Measurements from ENCODE around the gene SPPL2C.

Gene SPPL2C

DNA sequence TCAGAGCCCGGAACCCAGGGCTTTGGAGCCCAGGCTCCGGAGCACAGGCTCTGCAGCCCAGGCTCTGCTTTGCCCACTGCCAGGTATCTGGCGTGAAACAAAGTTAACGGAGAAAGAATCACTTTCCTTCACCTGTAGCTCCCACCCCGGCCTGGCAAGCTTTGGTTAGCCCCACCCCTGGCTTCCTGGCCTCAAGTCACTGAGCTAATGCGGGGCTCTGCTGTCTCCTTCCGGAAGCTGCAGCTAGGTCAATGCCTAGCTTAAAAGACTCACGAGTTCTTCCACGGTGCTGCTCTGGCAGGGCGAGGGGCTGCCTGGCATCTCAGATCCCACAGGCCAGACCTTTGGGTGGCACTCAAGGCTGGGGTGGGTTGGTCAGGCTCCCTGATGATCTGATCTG, 21.1 kb upstream of the SPPL2C start:
- TF ChIP-seq, protein P1, sequence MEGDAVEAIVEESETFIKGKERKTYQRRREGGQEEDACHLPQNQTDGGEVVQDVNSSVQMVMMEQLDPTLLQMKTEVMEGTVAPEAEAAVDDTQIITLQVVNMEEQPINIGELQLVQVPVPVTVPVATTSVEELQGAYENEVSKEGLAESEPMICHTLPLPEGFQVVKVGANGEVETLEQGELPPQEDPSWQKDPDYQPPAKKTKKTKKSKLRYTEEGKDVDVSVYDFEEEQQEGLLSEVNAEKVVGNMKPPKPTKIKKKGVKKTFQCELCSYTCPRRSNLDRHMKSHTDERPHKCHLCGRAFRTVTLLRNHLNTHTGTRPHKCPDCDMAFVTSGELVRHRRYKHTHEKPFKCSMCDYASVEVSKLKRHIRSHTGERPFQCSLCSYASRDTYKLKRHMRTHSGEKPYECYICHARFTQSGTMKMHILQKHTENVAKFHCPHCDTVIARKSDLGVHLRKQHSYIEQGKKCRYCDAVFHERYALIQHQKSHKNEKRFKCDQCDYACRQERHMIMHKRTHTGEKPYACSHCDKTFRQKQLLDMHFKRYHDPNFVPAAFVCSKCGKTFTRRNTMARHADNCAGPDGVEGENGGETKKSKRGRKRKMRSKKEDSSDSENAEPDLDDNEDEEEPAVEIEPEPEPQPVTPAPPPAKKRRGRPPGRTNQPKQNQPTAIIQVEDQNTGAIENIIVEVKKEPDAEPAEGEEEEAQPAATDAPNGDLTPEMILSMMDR (IDR thresholded peaks at IDR 0.05; ENCODE audit: low read depth, low read length) = no peak
- no peak overlapping the region for H3K4me3 ChIP-seq (ENCODE audit: low read depth, low read length)

DNA sequence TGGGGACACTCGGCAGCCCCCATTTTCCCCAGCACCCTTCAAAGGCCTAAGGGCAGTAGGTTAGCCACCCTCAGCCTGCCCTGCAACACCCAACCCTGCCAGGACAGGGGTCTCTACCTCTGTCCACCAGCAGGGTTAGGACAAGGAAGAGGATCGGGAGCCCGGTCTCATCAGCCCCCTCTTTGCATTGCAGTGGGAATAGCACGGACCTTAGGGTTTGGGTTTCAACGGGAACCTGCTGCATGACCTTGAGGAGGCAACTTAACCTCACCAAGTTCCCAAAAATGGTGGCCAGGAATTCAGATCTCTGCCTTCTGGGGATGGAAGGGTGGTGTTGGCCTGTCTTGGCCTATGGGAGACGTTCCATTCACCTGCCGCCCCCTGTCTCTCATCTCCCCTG, 20.2 kb upstream of the SPPL2C start:
- TF ChIP-seq, protein P1 (IDR thresholded peaks at IDR 0.05; ENCODE audit: low read depth, low read length) = no peak
- no peak overlapping the region for H3K4me3 ChIP-seq (ENCODE audit: low read depth, low read length)

DNA sequence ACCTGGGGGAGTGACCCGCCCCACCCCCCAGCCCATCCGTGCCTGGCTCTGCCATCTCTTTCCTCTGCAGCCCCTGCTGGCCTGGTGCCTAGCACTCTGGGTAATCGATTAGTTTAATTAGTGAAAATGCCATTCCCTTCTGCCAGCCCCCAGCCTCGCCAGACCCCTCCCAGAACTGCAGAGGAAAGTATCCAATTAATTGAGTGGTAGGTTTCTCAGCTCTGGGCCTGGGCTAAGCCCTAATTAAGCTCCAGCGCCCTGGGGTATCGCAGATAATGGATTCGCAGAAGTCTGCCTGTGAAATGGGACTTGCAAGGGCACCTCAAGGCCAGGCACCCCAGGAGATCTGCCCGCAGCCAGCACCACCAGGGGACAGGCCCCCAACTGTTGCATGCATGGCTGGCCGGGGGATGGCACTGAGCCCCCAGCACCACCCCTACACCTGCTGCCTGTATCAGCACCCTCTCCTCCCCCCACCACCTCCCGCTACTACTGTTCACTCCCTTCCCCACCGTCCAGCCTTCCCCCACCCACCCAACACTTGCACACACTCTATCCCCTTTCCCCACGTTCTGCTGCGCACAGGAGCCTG, 19.7 kb upstream of the SPPL2C start:
- no peak overlapping the region for H3K4me3 ChIP-seq (ENCODE audit: low read depth, low read length)
- TF ChIP-seq, protein P1 (IDR thresholded peaks at IDR 0.05; ENCODE audit: low read depth, low read length) = no peak

DNA sequence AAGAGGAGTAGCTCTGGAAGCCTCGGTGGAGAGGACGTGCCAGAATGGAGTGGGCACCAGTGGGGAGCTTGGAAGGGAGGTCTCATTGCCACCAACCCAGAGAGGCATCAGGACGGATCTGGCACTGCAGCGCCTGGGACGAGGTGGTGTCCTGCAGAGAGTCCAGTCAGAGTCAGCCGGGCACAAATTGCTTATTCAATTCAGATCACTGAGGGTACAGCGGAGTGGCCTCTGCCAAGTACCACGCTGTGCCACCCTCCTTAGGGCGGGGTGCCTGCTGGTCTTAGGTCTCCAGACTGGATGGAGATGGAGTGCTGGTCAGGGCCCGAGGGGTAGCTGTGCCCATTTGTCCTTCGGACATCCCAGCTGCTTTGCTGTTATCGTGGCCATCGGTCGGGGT, 18.9 kb upstream of the SPPL2C start:
- H3K4me3 ChIP-seq (ENCODE audit: low read depth, low read length) = no peak overlapping the region
- TF ChIP-seq, protein P1 (IDR thresholded peaks at IDR 0.05; ENCODE audit: low read depth, low read length) = no peak

DNA sequence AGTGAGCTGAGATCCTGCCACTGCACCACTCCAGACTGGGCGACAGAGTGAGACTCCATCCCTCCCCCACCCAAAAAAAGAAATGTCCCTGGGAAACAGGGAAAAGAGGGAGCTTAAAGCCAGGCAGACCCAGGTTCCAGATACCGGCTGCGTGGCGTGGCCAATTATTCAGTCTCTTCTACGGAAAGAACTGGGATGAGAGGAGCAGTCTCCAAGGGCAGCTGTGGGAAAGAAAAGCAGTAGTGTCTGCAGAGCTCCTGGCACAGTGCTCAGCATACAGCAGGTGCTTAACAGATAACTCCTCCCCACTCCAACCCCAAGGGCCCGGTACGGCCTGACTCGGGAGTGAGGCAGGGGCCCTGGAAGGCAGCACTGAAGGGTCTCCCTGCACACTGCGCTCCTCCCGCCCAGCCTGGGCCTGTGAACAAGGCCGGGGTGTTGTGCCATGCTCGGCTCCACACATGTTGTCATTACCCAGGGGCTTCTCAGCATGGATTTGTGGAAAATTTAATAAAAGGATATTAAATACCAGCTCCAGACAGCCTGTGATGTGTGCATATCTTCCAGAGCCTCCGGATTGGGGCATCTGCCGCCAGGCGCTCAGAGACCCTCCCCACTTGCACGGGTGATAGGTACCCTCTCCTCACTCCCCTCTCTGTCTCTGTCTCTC, 17.6 kb upstream of the SPPL2C start:
- TF ChIP-seq, protein P1 (IDR thresholded peaks at IDR 0.05; ENCODE audit: low read depth, low read length) = no peak
- H3K4me3 ChIP-seq (ENCODE audit: low read depth, low read length) = no peak overlapping the region

DNA sequence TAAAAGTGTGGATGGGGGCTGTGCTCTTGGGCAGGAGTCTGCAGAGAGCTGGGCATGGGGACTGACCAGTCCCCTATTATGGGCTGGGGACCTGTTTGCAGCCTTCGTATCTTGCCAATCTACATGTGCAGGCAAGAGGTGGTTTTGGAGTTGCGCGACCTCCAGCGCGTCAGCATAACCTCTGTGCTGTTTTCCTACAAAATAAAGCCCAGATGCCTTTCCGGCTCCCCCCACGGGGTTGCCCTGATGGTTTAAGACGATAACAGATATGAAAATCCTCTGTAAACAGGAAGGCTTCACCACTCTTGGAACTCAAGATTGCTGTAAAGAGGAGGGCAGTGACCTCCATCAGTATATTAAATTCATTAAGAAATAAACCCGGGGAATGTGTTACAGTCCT, 16.5 kb upstream of the SPPL2C start:
- TF ChIP-seq, protein P1 (IDR thresholded peaks at IDR 0.05; ENCODE audit: low read depth, low read length) = no peak
- no peak overlapping the region for H3K4me3 ChIP-seq (ENCODE audit: low read depth, low read length)

DNA sequence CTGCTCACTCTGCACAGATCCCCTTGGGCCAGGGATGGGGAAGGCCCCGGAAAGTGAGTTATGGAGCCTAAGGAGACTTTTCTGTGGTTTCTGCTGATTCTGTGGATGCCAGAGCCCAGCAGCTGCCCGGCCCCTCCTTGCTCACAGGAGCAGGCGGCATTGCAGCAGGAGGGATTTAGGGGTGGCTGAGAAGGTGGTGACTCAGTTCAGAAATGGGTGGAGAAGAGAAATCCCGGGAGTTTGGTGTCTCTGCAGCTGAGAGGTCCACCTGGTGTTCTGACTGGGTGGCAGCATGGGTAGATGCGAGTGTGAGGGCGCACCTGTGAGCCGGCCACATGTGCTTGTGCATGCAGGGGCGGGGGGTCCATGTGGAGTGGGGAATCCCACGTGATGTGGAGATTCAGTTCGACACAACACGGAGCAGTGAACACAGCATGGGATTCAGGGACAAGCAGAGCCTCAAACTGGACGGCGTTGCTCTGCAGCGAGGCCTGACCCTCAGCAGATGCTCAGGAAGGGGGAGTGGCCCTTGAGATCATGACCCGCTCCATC, 16.0 kb upstream of the SPPL2C start:
- no peak overlapping the region for H3K4me3 ChIP-seq (ENCODE audit: low read depth, low read length)
- TF ChIP-seq, protein P1 (IDR thresholded peaks at IDR 0.05; ENCODE audit: low read depth, low read length) = no peak
